ENCODE results near the gene INPP5A. TPM values are rescaled to one million over a fixed set of nuclear protein-coding genes. Genes with fewer than 3 reads are reported as not detected.

INPP5A gene
- total and polyA plus RNA-seq, 7 donors: 15.1 to 48.8 (median 40.9) TPM

- ATAC-seq: no peak
- H3K27ac ChIP-seq: peak overlapping the region; percentile 82
These were observed 52.1 kb downstream of the INPP5A start for GRCh38 chr10:132589681-132590080.

GRCh38 chr10:132590094-132590751 is 52.6 kb downstream of the INPP5A start:
- Histone ChIP-seq H3K4me1 (peaks cover 59% of the 10 kb centered on the region), H3K4me3 (no peak overlapping the region), H3K27me3 (ENCODE audit: insufficient read depth in 3 of 3, low read length in 2 of 3) (no peaks in the 10 kb centered on the region), H3K9me3 (no peaks in the 10 kb centered on the region), H3K36me3 (ENCODE audit: insufficient read depth in 1 of 2, low read depth in 1 of 2) (no peaks in the 10 kb centered on the region), H3K27ac (peak overlapping the region; percentile 82)
- no peak for DNase-seq
- ATAC-seq: no peak
- WGBS, 3 donors: 93 to 97% (median 94%) methylated on average over 33 of the region's 33 CpGs
- TF ChIP-seq, protein P1, sequence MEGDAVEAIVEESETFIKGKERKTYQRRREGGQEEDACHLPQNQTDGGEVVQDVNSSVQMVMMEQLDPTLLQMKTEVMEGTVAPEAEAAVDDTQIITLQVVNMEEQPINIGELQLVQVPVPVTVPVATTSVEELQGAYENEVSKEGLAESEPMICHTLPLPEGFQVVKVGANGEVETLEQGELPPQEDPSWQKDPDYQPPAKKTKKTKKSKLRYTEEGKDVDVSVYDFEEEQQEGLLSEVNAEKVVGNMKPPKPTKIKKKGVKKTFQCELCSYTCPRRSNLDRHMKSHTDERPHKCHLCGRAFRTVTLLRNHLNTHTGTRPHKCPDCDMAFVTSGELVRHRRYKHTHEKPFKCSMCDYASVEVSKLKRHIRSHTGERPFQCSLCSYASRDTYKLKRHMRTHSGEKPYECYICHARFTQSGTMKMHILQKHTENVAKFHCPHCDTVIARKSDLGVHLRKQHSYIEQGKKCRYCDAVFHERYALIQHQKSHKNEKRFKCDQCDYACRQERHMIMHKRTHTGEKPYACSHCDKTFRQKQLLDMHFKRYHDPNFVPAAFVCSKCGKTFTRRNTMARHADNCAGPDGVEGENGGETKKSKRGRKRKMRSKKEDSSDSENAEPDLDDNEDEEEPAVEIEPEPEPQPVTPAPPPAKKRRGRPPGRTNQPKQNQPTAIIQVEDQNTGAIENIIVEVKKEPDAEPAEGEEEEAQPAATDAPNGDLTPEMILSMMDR (IDR thresholded peaks at IDR 0.05): no peak
- intact Hi-C loops (cut with DNase I): loop anchor here (5.0 kb wide), 1 partner anchor 37 kb away; no protein-coding TSS in a partner anchor

More at GRCh38 chr10:132589681-132590080, 52.1 kb downstream of the INPP5A start:
- Histone ChIP-seq H3K27me3 (ENCODE audit: insufficient read depth in 3 of 3, low read length in 2 of 3) (no peaks in the 10 kb centered on the region), H3K4me3 (no peak overlapping the region), H3K9me3 (no peaks in the 10 kb centered on the region), H3K36me3 (ENCODE audit: insufficient read depth in 1 of 2, low read depth in 1 of 2) (no peaks in the 10 kb centered on the region), H3K4me1 (peaks cover 59% of the 10 kb centered on the region)
- intact Hi-C loops (cut with DNase I): loop anchor here (5.0 kb wide), 1 partner anchor 38 kb away; no protein-coding TSS in a partner anchor
- WGBS, 3 donors: 94 to 95% (median 94%) methylated on average over 16 of the region's 16 CpGs
- no peak for DNase-seq
- TF ChIP-seq, protein P1 (IDR thresholded peaks at IDR 0.05): no peak

DNA sequence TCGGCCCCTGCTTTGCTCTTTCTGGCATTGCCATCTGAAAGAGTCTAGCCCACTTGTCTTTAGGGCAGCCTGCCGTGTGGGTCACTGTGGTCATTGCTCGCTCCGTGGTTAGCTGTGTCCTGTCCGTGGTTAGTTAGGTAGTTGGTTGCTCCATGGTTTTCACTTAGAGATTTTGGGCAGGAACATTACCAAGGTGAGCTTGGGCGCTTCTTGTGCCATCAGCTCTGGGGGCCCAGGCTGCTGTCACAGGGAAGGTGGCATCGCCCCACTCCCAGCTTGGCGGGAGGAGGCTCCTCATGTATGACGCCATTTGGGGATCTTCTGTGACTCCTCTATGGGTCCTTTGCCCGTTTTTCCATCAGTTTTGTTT is 53.1 kb downstream of the INPP5A start:
- Histone ChIP-seq H3K9me3 (no peaks in the 10 kb centered on the region), H3K36me3 (ENCODE audit: insufficient read depth in 1 of 2, low read depth in 1 of 2) (no peaks in the 10 kb centered on the region), H3K27me3 (ENCODE audit: insufficient read depth in 3 of 3, low read length in 2 of 3) (no peaks in the 10 kb centered on the region), H3K4me3 (no peak overlapping the region), H3K4me1 (peaks cover 59% of the 10 kb centered on the region), H3K27ac (peak overlapping the region; percentile 80)
- ATAC-seq (peak in 2 of 4 donors; percentile 4 to 12), DNase-seq (no peak)
- 91 to 98% (median 94%) methylated on average over 10 of the region's 10 CpGs for WGBS, 3 donors
- TF ChIP-seq, protein P1 (IDR thresholded peaks at IDR 0.05): no peak
- intact Hi-C loops (cut with DNase I): loop anchor here (5.0 kb wide), 1 partner anchor 37 kb away; no protein-coding TSS in a partner anchor

GRCh38 chr10:132591166-132591971 is 53.8 kb downstream of the INPP5A start:
- intact Hi-C loops (cut with DNase I): loop anchor here (5.0 kb wide), 1 partner anchor 36 kb away; no protein-coding TSS in a partner anchor
- peak overlapping the region; percentile 80 for H3K27ac ChIP-seq
- 65 to 75% (median 71%) methylated on average over 22 of the region's 22 CpGs for WGBS, 3 donors
- no peaks in the 10 kb centered on the region for H3K9me3 ChIP-seq
- peaks cover 59% of the 10 kb centered on the region for H3K4me1 ChIP-seq
- ATAC-seq (peak; percentile 77 to 87 (median 84)), DNase-seq (peak; percentile 62 to 81)
- H3K36me3 ChIP-seq (ENCODE audit: insufficient read depth in 1 of 2, low read depth in 1 of 2): no peaks in the 10 kb centered on the region
- TF ChIP-seq, protein P1 (IDR thresholded peaks at IDR 0.05): no peak
- H3K27me3 ChIP-seq (ENCODE audit: insufficient read depth in 3 of 3, low read length in 2 of 3): no peaks in the 10 kb centered on the region
- peak overlapping the region; percentile 42 for H3K4me3 ChIP-seq
